ENCODE results near the gene MUC20. TPM values are rescaled to one million over a fixed set of nuclear protein-coding genes. Genes with fewer than 3 reads are reported as not detected.

MUC20 gene
- total and polyA plus RNA-seq, 9 of the 15 experiments (the other 6 are each of a cell fraction or from before 2014, with no cell fraction given), result 0.03 to 0.23 (median 0.15) TPM; not detected in 3

DNA sequence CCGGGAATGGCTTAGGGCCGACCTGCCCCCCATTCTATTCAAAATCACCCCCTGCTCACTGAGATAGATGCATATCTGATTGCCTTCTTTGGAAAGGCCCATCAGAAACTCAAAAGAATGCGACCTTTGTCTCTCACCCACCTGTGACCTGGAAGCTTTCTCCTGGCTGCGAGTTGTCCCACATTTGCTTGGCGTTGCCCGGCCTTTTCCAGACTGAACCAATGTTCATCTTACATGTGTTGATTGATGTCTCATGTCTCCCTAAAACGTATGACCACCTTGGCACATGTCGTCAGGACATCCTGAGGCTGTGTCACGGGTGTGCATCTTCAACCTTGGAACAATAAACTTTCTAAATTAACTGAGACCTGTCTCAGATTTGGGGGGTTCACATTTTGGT lies 3.4 kb upstream of the MUC20 start (continued):
- no peak for TF ChIP-seq ZNF76 (CRISPR knock-in tag; IDR thresholded peaks at IDR 0.05; ENCODE audit: borderline replicate concordance)
- no peak for TF ChIP-seq ZNF134 (CRISPR knock-in tag; conservative IDR thresholded peaks at IDR 0.05)
- no peak for TF ChIP-seq NFIC (IDR thresholded peaks at IDR 0.05)
- TF ChIP-seq EZH2 (IDR thresholded peaks at IDR 0.05; ENCODE audit: borderline replicate concordance, low read depth, low read length), result 0 out of 2 replicates have a peak, but pooled peaks have one; percentile 55
- TF ChIP-seq ZNF121 (CRISPR knock-in tag; conservative IDR thresholded peaks at IDR 0.05), result no peak
- TF ChIP-seq ZFX (CRISPR knock-in tag; IDR thresholded peaks at IDR 0.05), result no peak
- TF ChIP-seq HIVEP1 (CRISPR knock-in tag; IDR thresholded peaks at IDR 0.05), result no peak
- TF ChIP-seq CXXC5 (CRISPR knock-in tag; IDR thresholded peaks at IDR 0.05), result 0 out of 2 replicates have a peak, but pooled peaks have one; percentile 9
- TF ChIP-seq MEIS2 (IDR thresholded peaks at IDR 0.05; ENCODE audit: partially characterized antibody), result peak; percentile 46
- no peak for TF ChIP-seq CTBP1 (IDR thresholded peaks at IDR 0.05; ENCODE audit: borderline replicate concordance)
- peak; percentile 50 for TF ChIP-seq ZNF431 (CRISPR knock-in tag; IDR thresholded peaks at IDR 0.05)
- no peak for TF ChIP-seq SIN3A (IDR thresholded peaks at IDR 0.05; ENCODE audit: borderline replicate concordance in 2 of 2, control insufficient read depth in 1 of 2, low read depth in 2 of 2, low read length in 2 of 2)
- 0 out of 4 replicates have a peak, but pooled peaks of 1 of the 2 experiments have one; percentile 22 for TF ChIP-seq SRF (CRISPR knock-in tag; IDR thresholded peaks at IDR 0.05)
- no peak for TF ChIP-seq KDM5B (IDR thresholded peaks at IDR 0.05; ENCODE audit: insufficient replicate concordance, low read depth, low read length)
- TF ChIP-seq, protein P1, sequence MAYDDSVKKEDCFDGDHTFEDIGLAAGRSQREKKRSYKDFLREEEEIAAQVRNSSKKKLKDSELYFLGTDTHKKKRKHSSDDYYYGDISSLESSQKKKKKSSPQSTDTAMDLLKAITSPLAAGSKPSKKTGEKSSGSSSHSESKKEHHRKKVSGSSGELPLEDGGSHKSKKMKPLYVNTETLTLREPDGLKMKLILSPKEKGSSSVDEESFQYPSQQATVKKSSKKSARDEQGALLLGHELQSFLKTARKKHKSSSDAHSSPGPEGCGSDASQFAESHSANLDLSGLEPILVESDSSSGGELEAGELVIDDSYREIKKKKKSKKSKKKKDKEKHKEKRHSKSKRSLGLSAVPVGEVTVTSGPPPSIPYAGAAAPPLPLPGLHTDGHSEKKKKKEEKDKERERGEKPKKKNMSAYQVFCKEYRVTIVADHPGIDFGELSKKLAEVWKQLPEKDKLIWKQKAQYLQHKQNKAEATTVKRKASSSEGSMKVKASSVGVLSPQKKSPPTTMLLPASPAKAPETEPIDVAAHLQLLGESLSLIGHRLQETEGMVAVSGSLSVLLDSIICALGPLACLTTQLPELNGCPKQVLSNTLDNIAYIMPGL (CRISPR knock-in tag; IDR thresholded peaks at IDR 0.05), result 0 out of 2 replicates have a peak, but pooled peaks have one; percentile 28
- TF ChIP-seq ZFP36 (IDR thresholded peaks at IDR 0.05; ENCODE audit: low read depth, low read length, partially characterized antibody), result peak; percentile 26
- no peak for TF ChIP-seq TARDBP (IDR thresholded peaks at IDR 0.05)
